Left lung (tissue), 10 donors: ENCODE measurements around the gene ITPR2. TPM values are rescaled to one million over a fixed set of nuclear protein-coding genes. Genes with fewer than 3 reads are reported as not detected.

Source experiments
- ATAC-seq: fragments of 200-7000 bp; cut with Tn5 transposase; one replicate; pipeline ENCODE4 v1.9.1; 2020; ENCODE audit warnings: moderate library complexity
- DNase-seq, 4 donors: peaks; one replicate each; pipeline ENCODE4 v3.0.0-alpha.2; 2013 to 2020
- H3K27ac ChIP-seq, 2 donors: fragments of 200-600 bp; sonication (generic) in 1 of 2; one replicate each; pipeline versions ENCODE4 v1.5.0 to v1.8.0; 2020 to 2021
- H3K27me3 ChIP-seq, 2 donors: fragments of 200-600 bp; sonication (generic) in 1 of 2; one replicate each; pipeline versions ENCODE4 v1.5.0 to v1.8.0; 2020 to 2021
- H3K36me3 ChIP-seq, 2 donors: fragments of 200-600 bp; sonication (generic) in 1 of 2; one replicate each; pipeline versions ENCODE4 v1.5.0 to v1.8.0; 2020 to 2021
- H3K4me1 ChIP-seq, 2 donors: fragments of 200-600 bp; one replicate each; pipeline ENCODE4 v1.8.0; 2021
- H3K4me3 ChIP-seq, 2 donors: fragments of 200-600 bp; sonication (generic) in 1 of 2; one replicate each; pipeline versions ENCODE4 v1.5.0 to v1.8.0; 2020 to 2021; ENCODE audit warnings: mild to moderate bottlenecking in 1 of 2
- H3K9me3 ChIP-seq, 2 donors: fragments of 200-600 bp; sonication (generic) in 1 of 2; one replicate each; pipeline versions ENCODE4 v1.5.0 to v1.8.0; 2020 to 2021
- intact Hi-C, 2 donors: fragments of 100-400 bp; cut with DNase I; formaldehyde crosslinking; loops; one replicate each; pipeline versions ENCODE4 v1.11.2 to v1.14.2; 2022
- polyA plus RNA-seq, 6 donors: library from polyadenylated mRNA; unstranded; fragments of 120-200 nt; gene quantifications; one replicate each; pipeline ENCODE4 v1.2.1, GENCODE V29; 2013; ENCODE audit not compliant: insufficient read length in 6 of 6
- total RNA-seq, 2 donors: library from RNA; stranded (reverse); fragmentation: NEBNext Ultra II Directional; extraction: Animal tissue kit (Norgen Biotek cat#: 25700); gene quantifications; one replicate each; pipeline ENCODE4 v1.2.1, GENCODE V29; 2021
- TF ChIP-seq, protein P1 (sequence below), 2 donors: fragments of 200-600 bp; sonication (generic) in 1 of 2; IDR thresholded peaks; one replicate each; pipeline versions ENCODE4 v1.5.0 to v1.8.0; 2021; ENCODE audit warnings: antibody characterized with exemption in 2 of 2
- donor health status: DM: no; HTN: yes; CAD: no.
- donor health status: DM: no; HTN: no; CAD: no.

The ITPR2 gene
- total and polyA plus RNA-seq, 8 donors: 5.5 to 67.8 (median 7.5) TPM

GRCh38 chr12:26573225-26573909 is 259.6 kb downstream of the ITPR2 start:
- intact Hi-C loops: no loop called here
- TF ChIP-seq, protein P1, sequence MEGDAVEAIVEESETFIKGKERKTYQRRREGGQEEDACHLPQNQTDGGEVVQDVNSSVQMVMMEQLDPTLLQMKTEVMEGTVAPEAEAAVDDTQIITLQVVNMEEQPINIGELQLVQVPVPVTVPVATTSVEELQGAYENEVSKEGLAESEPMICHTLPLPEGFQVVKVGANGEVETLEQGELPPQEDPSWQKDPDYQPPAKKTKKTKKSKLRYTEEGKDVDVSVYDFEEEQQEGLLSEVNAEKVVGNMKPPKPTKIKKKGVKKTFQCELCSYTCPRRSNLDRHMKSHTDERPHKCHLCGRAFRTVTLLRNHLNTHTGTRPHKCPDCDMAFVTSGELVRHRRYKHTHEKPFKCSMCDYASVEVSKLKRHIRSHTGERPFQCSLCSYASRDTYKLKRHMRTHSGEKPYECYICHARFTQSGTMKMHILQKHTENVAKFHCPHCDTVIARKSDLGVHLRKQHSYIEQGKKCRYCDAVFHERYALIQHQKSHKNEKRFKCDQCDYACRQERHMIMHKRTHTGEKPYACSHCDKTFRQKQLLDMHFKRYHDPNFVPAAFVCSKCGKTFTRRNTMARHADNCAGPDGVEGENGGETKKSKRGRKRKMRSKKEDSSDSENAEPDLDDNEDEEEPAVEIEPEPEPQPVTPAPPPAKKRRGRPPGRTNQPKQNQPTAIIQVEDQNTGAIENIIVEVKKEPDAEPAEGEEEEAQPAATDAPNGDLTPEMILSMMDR (IDR thresholded peaks at IDR 0.05): no peak
- no peak overlapping the region for H3K4me3 ChIP-seq
- peaks cover 0 to 27% of the 10 kb centered on the region in 2 donors for H3K36me3 ChIP-seq
- ATAC-seq (no peak), DNase-seq (no peak)
- no peaks in the 10 kb centered on the region for H3K4me1 ChIP-seq
- H3K9me3 ChIP-seq: no peaks in the 10 kb centered on the region
- H3K27ac ChIP-seq: no peak overlapping the region
- H3K27me3 ChIP-seq: no peaks in the 10 kb centered on the region

DNA sequence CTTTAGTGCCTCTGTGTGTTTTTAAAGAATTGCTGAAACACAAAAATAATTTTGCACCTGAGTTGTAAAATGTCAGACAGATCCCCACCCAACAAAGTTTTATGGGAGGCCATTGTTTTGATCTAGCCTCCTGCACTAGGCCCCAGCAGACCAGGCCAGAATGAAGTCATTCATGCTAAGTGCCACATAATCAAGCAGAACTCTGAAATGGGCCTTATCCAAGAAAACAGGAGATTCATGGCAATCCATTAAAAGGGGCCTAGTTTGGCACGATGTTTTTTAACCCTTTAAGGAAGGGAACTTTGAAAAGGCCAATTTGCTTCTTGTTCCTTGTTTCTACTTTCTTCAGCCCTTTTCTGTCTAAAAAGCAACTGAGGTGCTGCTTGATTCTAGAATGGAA is 260.9 kb downstream of the ITPR2 start:
- intact Hi-C loops: no loop called here
- DNase-seq: peak in 2 of 4 donors; percentile 6 to 8
- TF ChIP-seq, protein P1 (IDR thresholded peaks at IDR 0.05): no peak
- no peaks in the 10 kb centered on the region for H3K27me3 ChIP-seq
- no peaks in the 10 kb centered on the region for H3K4me1 ChIP-seq
- no peak overlapping the region for H3K27ac ChIP-seq
- H3K4me3 ChIP-seq: no peak overlapping the region
- no peaks in the 10 kb centered on the region for H3K9me3 ChIP-seq
- no peak for ATAC-seq
- H3K36me3 ChIP-seq: peaks cover 0 to 15% of the 10 kb centered on the region in 2 donors

DNA sequence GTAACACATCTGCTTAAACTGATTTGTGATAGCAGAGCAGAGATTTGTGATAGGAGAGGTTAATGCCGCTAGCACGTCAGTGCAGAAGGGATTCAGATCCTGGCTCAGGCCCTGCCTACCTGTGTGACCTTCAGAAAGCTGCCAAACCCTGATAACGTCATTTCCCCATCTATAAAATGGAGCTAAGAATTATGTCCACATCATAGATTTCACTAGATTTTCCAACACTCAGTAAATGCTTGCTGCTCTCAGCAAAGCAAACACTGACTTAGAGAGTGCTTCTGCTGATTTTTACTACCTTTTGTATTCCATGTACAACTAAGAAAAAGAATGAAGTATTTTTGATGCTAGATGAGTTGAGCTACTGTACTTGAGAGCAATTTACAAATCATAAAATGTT is 261.4 kb downstream of the ITPR2 start:
- no peak overlapping the region for H3K4me3 ChIP-seq
- H3K27ac ChIP-seq: no peak overlapping the region
- ATAC-seq (no peak), DNase-seq (no peak)
- H3K4me1 ChIP-seq: no peaks in the 10 kb centered on the region
- TF ChIP-seq, protein P1 (IDR thresholded peaks at IDR 0.05): no peak
- no peaks in the 10 kb centered on the region for H3K9me3 ChIP-seq
- peaks cover 0 to 9% of the 10 kb centered on the region in 2 donors for H3K36me3 ChIP-seq
- no peaks in the 10 kb centered on the region for H3K27me3 ChIP-seq
- intact Hi-C loops: no loop called here

DNA sequence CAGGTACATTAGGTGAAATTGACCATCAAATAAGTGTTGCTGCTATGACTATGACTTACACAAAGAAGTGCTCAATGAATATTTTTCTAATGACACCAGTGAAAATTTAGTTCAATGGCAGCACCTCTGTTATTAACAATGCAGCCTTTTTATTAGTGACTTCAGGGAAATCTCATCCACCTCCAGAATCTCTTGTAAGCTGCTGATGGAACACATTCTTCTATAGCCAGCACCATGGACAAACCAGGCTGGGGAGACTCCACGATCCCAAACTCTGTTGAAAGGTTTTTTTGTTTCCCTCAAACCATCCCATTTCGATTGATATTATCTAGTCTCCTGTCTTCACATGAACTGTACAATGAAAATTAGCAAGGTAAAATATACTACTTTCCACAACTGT is 265.9 kb downstream of the ITPR2 start:
- H3K36me3 ChIP-seq: no peaks in the 10 kb centered on the region

GRCh38 chr12:26566675-26567074 is 266.3 kb downstream of the ITPR2 start:
- ATAC-seq (no peak), DNase-seq (peak in 2 of 4 donors; percentile 19 to 22)
- intact Hi-C loops: no loop called here
- TF ChIP-seq, protein P1 (IDR thresholded peaks at IDR 0.05): no peak
- peaks cover 0 to 1% of the 10 kb centered on the region in 2 donors for H3K36me3 ChIP-seq
- no peak overlapping the region for H3K27ac ChIP-seq
- H3K4me1 ChIP-seq: no peaks in the 10 kb centered on the region
- no peak overlapping the region for H3K4me3 ChIP-seq
- H3K9me3 ChIP-seq: no peaks in the 10 kb centered on the region
- H3K27me3 ChIP-seq: no peaks in the 10 kb centered on the region

More for the DNA sequence above, 265.9 kb downstream of the ITPR2 start:
- H3K27ac ChIP-seq: no peak overlapping the region
- H3K9me3 ChIP-seq: no peaks in the 10 kb centered on the region
- TF ChIP-seq, protein P1 (IDR thresholded peaks at IDR 0.05): no peak
- ATAC-seq (no peak), DNase-seq (no peak)
- no peaks in the 10 kb centered on the region for H3K4me1 ChIP-seq
- no peak overlapping the region for H3K4me3 ChIP-seq
- intact Hi-C loops: no loop called here
- no peaks in the 10 kb centered on the region for H3K27me3 ChIP-seq
